Activated naive CD4-positive, alpha-beta T cell treated with anti-CD3 and anti-CD28 coated beads, Interleukin-2, amount 50 U/mL, for 16 hours (primary cell): Measurements from ENCODE around the gene ATP5ME.

ENCODE experiments used
- DNase-seq: peaks from one replicate; pipeline ENCODE4 v3.0.0-alpha.2; 2020

The ATP5ME gene

DNA sequence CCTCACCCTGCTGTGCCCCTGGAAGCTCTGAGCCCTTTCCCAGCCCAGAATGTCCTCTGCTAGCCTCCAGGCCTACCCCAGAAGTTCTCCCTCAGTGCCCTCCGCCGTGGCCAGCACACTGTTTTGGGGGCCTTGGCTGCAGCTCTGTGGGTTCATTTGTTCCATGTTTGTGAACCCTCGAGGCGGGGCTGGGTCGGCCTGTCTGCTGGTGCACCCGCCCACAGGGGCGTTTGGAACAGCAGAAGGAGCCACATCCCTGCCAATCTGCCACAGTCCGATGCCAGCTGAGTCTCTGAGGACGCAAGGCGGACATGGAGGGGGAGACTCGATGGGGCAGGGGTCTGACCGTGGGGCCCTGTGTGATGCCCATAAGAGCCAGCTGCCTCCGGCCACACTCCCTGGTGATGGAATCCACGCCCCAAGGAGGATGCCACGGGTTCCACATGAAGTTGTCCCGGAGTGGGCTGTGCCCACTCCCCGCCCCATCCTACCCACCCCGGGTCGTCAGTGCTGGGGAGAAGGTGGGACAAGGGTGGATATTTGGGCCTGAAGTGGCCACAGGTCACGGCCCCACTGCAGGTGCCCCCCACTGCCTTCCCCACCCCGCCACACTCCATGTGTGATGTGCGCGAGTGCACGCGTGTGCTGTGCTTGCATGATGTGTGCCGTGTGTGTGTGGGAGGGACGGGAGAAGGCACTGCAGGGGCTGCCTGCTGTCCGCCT lies 7.1 kb downstream of the ATP5ME start:
- no peak for DNase-seq

DNA sequence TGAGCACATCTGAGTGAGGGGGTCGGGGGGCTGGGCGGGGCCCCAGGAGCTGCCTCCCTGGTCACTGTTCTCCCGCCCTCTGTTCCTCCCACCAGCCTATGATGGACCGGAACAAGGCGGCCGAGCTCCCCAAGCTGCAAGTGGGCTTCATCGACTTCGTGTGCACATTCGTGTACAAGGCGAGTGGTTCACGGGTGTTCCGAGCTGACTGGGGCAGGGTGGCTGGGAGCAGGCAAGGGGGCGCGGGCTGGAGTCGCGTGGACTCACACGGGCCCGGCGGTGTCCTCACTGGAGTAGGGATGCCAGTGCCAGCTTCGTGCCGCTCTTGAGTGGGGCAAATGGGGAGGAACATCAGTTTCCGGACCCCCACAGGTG lies 7.7 kb downstream of the ATP5ME start:
- DNase-seq: no peak

DNA sequence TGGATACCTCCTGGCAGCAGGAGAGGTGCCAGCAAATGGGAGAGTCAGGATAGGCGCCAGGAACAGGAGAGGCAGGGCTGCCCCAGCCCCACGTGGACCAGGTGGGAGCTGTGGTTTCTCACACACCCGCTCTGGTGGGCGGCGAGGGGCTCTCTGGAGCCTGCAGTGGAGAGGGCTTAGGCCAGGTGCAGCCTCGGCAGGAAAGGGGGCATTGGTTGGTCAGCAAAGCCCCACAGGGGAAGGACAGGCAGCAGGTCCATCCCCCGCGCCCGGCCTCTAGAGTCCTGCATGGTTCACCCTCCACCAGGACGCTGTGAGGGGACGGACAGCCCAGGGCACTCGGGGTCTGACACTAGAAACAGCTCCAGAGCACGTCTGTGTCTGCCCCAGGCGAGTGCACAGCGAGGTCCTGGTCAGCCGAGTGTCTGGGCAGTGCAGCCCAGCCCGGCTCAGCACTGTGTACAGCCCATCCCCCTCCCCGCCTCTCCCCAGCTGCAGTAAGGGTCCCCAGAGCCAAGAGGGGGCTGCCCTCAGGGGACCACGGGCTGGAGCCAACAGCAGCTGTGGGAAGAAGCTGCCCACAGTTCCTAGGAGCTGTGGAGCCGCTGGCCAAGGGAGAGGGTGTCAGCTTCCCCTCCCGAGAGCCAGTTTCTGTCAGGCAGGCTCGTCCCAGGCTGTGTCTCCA lies 8.2 kb downstream of the ATP5ME start:
- no peak for DNase-seq

DNA sequence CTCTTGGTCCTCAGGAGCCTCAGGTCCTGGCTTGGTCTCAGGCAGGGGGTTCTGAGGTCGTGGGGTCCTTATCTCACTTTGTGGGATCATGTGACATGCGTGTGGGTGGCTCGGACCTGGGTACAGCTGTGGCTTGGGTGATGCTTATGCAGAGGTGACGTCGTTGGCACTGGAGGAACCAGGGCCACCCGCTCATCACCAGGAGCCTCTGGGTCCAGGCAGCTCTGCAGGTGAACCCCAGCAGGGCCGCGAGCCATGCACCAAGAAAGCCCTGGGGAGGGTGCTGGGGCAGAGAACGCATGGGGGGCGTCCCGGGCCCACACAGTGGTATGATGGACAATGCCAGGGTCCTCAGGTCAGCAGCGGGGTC lies 8.7 kb downstream of the ATP5ME start:
- no peak for DNase-seq

DNA sequence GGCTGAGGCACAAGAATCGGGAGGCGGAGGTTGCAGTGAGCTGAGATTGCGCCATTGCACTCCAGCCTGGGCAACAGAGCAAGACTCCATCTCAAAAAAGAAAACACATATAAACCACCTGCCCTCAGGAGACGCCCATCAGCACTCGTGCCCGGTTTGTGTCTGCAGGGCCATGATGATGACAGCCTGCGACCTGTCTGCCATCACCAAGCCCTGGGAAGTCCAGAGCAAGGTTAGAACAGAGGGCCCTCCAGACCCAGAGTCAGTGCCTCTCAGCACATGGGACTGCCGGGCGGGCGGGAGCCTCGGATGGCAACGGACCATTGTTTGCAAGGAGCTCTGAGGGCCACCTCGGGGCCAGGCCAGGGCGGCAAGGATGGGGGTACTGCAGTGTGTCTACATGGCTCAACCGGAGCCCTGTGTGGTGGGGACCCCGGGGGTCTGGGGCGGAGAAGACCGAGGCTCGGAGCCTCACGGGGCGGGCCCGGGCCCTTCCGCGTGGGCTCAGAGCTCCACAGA lies 9.3 kb downstream of the ATP5ME start:
- no peak for DNase-seq

DNA sequence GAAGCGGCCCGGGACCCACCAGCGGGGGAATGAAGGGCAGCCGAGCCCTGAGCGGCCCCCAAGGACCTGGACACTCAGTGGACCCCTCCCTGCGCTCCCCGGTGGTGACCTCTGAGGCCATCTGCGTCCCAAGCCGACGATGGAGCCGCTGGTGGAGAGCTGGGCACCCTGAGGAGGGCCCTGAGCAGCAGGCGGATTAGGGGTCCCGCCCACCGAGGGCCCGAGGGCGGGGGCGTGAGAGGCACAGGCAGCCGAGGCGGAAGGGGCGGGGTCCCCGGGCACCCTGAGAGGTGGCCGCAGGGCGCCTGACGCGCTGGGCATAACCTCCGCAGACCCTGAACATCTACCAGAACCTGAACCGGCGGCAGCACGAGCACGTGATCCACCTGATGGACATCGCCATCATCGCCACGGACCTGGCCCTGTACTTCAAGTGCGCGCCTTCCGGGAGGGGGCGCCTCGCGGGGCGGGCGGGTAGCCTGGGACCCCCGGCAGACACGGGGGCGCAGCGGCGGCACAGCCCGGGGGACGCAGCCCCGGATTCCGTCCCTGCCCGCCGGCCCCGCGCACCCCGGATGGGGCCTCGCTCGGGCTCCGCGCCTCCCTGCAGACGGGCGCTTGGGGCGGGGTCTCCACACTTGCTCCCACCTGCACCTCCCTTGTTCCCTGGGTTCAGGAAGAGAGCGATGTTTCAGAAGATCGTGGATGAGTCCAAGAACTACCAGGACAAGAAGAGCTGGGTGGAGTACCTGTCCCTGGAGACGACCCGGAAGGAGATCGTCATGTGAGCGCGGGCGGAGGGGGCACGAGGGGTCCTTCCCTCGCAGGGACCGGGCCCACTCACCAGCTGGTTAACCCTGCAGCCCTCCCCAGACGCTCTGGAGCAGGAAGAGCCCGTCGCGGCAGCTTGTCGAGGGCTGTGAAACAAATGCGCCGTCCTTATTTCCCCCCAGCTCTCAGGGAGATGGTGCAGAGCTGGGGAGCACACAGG lies 10.3 kb downstream of the ATP5ME start:
- peak; percentile 84 for DNase-seq

DNA sequence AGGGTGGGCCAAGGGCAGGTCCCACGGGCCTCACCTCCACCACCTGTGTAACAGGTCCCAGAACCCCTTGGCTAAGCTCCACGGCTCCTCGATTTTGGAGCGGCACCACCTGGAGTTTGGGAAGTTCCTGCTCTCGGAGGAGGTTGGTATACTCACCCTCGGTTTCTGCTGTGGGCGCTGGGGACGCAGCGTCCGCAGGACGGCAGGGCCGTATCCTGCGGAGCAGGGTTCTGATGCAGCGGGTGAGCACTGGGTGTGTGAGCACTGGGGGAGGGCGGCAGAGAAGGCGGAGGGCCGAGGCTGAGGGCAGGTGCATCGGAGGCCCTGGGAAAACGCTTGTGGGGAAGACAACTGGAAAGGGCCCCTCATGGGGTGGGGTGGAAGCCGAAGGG lies 11.0 kb downstream of the ATP5ME start:
- peak; percentile 9 for DNase-seq

DNA sequence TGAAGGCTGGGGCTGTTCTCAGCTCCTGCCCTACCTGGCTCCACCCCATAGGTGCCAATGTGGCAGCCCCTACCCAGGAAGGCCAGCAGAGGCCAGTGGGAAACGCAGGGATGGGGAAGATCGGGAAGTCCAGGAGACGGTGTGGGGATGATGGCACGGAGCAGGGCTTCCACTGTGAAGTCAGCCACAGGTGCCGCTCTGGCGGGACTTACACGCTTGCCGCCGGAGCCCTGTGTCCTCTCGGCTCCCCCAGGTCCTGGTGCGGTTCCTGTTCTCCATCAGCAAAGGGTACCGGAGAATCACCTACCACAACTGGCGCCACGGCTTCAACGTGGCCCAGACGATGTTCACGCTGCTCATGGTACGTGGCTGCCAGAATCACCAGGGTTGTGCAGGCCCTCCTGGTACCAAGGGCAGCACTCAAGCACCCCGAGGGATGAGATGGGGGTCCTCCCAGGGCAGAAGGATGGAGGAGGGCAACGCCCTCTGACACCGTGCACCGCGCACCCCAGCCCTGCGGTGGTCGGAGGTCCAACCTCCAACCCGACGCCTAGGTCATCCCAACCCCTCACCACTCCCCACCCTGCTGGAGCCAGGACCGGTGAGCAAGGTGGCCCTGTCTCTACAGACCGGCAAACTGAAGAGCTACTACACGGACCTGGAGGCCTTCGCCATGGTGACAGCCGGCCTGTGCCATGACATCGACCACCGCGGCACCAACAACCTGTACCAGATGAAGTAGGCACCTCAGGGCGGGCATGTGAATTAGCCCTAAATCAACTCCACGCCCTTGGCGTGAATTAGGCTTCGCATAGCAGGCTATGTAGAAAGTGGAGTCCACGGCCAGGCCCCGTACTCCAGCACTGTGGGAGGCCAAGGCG lies 12.0 kb downstream of the ATP5ME start:
- peak; percentile 10 for DNase-seq

DNA sequence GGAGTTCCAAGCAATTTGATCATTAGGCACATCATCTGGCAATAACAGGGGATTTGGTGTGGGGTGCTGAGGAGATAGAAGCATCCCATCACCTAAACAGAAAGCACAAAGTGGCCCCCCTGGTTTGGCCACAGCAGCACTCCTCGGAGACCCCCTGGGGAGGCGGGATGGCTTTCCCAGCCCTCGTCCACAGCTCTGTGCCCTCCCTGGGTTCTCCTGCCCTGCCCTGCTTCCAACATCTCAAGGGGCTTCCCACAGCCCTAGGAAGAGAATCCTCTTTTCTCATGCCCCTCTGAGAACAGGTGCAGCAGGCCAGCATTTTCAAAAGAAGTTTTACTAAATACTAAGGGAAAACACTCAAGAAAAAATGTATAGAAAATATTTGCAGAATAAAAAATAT lies 12.8 kb downstream of the ATP5ME start:
- no peak for DNase-seq

DNA sequence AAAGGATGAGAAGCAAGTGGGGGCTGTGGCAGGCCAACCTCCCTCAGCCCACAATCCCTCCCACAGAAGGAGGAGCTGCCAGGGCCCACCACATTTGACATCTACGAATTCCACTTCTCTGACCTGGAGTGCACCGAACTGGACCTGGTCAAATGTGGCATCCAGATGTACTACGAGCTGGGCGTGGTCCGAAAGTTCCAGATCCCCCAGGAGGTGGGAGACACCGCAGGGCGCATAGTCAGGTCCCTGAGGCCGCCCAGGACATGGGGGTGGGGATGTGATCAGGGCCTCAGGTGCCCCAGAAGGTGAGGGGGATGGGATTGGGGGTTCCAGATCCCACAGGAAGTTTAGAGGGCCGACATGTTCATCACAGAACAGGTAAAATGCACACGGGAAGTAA lies 13.7 kb downstream of the ATP5ME start:
- DNase-seq: no peak

DNA sequence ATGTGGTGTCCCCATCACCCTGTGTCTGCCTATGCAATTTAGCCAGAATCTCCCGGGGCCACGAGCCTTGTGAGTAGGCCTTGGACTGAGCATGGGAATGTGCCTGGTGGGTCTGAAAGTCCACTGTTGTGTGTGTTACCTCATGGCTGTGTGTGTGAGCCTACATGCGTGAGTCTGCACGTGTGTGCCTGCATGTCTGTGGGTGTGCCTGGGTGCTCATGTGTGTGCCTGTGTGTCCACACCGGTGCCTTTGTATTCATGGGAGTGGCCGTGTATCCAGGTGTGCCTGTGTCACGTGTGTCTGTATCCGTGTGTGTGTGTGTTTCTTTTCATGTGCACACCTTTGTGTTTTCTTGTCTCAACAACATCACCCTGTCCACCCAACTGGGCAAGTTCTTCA lies 14.2 kb downstream of the ATP5ME start:
- DNase-seq: peak; percentile 4

DNA sequence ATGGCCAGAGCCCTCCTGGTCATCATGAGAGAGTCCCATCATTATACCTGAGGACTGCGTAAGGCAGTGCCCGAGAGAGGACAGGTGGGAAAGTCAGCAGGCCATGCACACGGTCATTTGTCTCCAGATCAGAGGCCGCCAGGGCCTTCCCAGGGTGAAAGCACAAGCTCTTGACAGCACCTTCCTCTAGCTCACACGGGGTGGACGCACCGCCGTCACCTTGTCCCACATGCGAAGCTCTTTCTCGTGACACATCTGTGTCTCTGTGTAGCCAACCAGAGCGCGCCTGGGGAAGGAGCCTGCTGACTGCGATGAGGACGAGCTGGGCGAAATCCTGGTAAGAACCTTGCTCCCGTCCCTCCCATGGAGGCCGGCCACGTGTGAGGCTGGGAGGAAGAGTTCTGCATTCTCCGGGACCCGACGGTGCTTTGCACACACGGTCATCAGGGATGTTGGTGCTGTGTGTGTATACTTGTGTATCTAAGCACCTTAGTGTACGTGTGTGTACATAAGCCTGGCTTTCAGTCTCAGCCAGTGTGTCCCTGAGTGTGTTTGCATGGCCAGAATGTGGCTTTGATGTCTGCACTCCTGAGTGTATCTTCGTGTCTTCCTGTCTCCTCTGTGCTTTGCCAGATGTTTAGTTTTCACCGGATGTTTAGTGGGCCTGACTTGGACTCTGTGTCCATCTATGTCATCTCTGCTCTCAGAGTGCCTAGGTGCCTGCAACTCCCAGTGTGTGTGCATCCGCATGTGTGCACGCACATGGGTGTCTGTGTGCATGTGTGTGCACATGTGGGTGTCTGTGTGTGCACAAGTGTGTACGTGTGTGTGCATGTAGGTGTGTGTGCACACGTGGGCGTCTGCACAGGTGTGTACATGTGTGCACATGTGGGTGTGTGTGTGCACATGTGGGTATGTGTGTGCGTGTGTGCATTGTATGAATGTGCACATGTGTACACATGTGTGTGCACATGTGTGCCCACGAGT lies 15.1 kb downstream of the ATP5ME start:
- no peak for DNase-seq

DNA sequence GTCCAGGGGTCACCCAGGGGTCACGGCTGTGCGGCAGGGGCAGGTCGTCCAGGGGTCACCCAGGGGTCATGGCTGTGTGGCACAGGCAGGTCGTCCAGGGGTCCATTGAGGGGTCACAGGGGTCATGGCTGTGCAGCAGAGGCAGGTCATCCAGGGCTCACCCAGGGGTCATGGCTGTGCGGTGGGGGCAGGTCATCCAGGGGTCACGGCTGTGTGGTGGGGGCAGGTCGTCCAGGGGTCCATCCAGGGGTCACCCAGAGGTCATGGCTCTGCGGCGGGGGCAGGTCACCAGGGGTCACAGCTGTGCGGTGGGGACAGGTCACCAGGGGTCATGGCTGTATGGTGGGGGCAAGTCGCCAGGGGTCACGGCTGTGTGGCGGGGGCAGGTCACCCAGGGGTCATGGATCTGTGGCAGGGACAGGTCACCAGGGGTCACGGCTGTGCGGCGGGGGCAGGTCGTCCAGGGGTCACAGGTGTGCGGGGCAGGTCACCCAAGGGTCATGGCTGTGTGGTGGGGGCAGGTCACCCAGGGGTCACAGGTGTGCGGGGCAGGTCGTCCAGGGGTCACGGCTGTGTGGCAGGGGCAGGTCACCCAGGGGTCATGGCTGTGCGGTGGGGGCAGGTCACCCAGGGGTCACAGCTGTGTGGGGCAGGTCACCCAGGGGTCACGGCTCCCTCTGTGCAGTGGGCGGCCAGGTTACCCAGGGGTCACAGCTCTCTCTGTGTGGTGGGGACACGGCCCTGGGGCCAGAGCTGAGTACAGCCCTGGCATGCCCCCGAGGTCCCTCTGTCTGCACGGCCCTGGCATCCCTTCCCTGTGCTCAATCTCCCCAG lies 16.0 kb downstream of the ATP5ME start:
- DNase-seq: peak; percentile 9

DNA sequence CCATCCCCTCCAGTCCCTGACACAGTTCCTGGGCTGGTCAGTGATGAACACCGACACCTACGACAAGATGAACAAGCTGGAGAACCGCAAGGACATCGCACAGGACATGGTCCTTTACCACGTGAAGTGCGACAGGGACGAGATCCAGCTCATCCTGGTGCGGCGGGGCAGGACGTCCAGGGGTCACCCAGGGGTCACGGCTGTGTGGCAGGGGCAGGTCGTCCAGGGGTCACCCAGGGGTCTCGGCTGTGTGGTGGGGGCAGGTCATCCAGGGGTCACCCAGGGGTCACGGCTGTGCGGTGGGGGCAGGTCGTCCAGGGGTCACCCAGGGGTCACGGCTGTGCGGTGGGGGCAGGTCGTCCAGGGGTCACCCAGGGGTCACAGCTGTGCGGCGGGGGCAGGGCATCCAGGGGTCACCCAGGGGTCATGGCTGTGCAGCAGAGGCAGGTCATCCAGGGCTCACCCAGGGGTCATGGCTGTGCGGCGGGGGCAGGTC lies 16.7 kb downstream of the ATP5ME start:
- peak; percentile 4 for DNase-seq

DNA sequence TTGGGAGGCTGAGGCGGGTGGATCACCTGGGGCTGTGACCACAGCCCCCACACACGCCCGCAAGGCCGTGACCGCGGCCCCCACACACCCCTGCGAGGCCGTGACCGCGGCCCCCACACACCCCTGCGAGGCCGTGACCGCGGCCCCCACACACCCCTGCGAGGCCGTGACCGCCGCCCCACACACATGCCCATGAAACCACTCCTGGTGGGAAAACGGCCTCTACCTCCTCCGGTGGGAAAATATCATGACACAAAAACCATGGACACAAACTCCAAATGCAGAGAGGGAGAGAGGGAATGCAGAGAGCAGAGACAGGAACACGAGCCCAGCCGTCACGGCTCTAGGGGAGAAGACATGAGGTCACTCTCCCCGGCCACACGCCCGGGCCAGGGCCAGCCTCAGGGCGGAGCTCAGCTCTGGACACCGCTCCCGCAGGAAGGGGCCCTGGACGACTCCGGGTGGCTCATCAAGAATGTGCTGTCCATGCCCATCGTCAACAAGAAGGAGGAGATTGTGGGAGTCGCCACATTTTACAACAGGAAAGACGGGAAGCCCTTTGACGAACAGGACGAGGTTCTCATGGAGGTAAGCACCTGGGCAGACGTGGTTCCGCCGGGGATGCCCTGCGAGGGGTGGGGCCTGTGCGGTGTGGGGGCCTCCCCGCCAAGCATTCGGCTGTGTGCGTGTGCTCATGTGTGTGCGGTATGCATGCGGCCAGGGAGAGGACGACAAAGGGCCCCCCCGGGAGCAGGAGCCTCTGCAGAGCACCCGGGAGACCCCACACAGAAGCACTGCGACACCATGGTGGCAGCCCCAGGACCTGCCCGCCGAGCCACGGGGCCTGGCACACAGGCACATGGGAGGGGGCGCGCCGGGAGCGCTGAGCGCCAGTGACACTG lies 17.4 kb downstream of the ATP5ME start:
- peak; percentile 8 for DNase-seq

DNA sequence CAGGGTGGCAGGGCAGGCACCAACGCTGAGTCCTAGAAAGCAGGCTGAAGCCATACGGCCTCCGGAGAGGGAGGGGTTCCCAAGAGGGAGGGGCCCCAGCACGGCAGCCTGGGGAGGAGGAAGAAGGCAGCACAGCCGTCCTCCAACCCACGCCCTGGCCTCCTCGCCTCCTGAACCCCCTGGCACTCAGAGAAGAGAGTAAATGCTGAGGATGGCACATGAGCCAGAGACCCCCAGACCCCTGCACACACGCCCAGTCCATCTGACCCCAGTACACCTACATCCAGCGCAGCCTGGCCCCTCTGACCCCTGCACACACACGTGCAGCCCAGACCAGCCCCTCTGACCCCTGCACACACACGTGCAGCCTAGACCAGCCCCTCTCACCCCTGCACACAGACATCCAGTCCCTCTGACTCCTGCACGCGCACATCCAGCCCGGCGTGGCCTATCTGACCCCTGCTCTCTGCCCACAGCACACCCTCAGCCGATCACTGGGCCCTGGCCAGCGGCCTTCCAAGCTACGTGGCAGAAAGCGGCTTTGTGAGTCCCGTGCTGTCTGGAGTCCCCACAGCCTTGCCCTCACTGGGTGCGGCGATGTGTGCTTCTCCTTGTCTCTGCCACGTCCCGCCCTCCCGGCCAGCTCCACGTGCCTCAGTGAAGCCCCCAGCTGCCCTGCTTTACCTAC lies 18.5 kb downstream of the ATP5ME start:
- DNase-seq: peak; percentile 7

DNA sequence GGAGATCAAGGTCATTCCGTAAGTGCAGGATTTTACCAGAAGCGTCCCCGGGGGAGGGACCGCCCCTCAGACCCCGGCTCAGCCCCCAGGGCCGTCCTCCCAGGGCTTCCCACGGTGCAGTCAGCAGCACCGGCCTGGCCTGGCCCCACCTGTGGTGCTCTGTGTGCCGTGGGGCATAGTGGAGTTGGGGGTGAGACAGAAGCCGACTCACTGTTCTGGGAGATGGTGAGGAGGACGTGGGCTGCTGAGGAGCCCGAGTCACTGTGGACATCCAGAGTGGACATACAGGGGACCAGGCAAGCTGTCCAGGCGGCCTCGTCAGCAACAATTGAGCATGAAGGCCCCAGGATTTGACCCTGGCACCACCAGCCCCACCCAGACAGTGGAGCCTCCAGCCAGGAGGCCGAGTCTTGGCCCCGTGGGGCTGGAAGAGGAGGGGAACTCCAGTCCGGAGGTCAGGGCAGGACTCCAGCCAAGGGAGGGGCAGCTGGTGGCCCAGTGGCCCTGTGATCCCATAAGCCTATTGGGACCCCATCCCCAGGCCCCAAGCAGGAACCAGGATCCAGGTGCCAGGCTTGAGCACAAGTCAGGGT lies 19.1 kb downstream of the ATP5ME start:
- peak; percentile 9 for DNase-seq

DNA sequence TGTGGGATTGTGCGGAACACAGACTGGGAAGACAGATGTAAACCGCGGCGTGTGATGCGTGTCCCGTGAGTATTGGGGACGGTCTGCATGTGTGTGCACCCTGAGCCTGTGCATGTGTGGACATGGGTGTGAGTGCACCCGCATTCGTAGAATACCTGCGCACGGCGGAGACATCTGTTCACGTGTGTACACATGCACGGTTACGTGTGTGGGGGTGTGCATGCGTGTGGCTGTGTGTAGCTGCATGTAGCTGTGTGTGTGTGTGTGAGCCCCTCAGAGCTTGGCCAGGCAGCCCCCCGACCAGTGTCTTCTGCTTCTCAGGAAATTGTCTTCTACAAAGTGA lies 19.6 kb downstream of the ATP5ME start:
- DNase-seq: no peak
